Activated naive CD4-positive, alpha-beta T cell treated with anti-CD3 and anti-CD28 coated beads, Interleukin-2, amount 50 U/mL, for 16 hours (primary cell): ENCODE data around the gene ALG5.

Experiments
- DNase-seq: peaks from one replicate; pipeline ENCODE4 v3.0.0-alpha.2; 2020

ALG5 gene

DNA sequence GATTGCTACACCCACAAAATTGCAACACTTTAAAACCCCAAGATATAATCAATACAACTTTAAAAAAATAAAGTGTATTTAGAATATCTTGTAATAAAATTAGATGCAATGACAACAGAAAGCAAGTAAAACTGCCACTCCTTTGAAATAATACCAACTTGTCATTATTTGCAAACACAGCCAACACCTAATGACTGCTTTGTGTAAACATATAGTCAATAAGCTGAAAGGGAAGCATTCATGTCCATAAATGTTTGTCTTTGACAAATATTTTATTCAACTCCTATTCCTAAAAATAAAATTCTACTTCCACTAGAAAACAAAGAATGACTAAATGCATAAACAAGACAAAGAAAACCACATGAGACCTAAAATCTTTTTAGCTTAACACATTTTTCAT is 85.7 kb downstream of the ALG5 start:
- DNase-seq = no peak

DNA sequence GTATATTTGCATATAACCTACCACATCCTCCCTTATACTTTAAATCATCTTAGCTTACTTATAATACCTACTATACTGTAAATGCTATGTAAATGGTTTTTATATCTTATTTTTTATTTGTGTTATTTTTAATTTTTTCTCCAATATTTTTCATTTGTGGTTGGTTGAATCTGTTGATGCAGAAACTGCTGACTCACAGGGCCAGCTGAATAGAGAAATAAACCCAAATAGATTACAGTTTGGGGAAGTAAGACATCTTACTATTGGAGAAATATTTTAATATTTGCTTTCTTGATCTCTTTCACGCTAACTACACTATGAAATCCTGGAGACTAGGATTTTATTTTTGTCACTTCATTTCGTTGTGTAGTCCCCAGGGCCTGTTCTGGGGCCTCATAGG is 86.2 kb downstream of the ALG5 start:
- DNase-seq = no peak

DNA sequence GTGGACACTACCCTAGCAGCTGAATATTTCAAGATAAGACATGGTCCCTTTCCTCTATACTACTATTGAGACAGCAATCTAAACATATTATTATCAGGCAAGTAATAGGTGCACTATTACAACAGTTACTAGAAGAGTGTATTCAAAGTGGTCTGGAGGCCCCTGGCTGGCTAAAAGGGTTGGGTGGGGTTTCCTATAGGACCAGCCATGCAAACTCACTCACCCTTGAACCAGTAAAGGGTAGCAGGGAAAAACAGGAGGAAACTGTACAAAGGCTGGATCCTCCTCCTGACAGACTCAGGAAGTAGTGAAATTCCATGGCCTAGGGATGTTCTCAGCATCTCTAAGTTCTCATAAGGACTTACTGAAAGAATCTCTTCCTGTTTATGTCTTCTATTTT is 86.8 kb downstream of the ALG5 start:
- no peak for DNase-seq

- no peak for DNase-seq
Observed at GRCh38 chr13:36910545-36910944, 88.6 kb downstream of the ALG5 start.

DNA sequence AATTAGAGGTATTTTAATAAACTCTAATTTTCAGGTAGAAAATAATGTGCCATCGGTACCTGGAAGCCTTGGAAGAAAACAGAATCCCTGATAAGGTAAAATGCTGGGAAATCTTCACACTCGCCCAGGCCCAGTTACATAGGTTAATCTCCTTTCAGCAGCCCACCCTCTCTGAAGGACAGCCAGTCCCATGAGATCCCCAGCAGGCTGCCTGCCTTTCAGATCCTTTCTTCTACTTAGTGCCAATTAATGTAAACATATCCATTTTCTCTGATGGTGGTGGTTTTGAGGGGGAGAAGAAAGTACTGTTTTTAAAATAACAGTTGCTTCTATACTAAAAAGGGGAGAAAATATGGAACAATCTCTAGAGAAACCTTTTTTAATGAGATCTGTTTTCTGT is 91.3 kb downstream of the ALG5 start:
- DNase-seq = no peak

GRCh38 chr13:36907266-36907665 is 91.9 kb downstream of the ALG5 start:
- DNase-seq = no peak

GRCh38 chr13:36905944-36906343 is 93.2 kb downstream of the ALG5 start:
- DNase-seq = no peak

DNA sequence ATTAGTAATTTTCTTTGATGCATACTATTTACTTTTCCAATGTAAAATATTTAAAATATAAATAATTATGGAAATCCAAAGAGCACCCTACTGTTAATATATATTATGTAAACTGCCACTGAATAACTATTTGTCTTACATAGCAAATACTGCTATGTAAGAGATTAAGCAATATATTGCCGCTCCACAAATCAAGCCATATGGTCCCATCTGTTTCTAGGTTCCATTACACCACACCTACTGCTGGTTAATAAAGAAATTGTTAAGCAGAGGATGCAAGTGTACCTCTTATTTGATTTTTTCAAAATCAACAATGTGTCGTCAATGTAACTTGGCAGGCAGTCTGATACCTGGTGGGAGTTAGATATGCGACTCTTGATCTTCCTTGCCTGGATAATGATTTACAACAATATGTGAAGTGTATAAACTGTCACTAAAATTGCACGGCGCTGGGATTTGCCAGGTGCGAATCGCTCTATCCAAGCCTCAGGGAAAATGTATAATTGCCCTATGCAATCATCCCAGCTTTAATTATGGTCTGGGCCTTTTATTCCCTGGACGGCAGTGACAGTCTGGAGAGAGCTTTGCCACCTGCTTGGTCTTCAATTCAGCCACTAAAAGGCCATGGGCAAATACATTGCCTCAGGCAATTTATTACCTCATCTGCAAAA is 95.1 kb downstream of the ALG5 start:
- DNase-seq = no peak
